Tibial artery (tissue), 4 donors: Measurements from ENCODE around the gene NRL.

Experiments
- DNase-seq, 2 donors: peaks; one replicate each; pipeline ENCODE4 v3.0.0-alpha.2; 2019
- H3K27ac ChIP-seq, 2 donors: fragments of 200-600 bp; sonication (generic) in 1 of 2; 1 replicate in 1 of 2; 2 replicates in 1 of 2; pipeline ENCODE4 v1.5.1; 2018 to 2019; ENCODE audit warnings: mild to moderate bottlenecking in 1 of 2
- H3K27me3 ChIP-seq, 2 donors: fragments of 200-600 bp; sonication (generic) in 1 of 2; one replicate each; pipeline versions ENCODE4 v1.5.1 to v1.6.0; 2016 to 2019
- H3K36me3 ChIP-seq, 3 donors: fragments of 200-600 bp; sonication (generic) in 2 of 3; one replicate each; pipeline ENCODE4 v1.5.1; 2016 to 2019; ENCODE audit warnings: mild to moderate bottlenecking in 2 of 3
- H3K4me1 ChIP-seq, 4 donors: fragments of 200-600 bp; sonication (generic) in 2 of 4; 1 replicate in 3 of 4; 2 replicates in 1 of 4; pipeline ENCODE4 v1.5.1; 2016 to 2019
- H3K4me3 ChIP-seq, 2 donors: fragments of 200-600 bp; sonication (generic) in 1 of 2; 1 replicate in 1 of 2; 2 replicates in 1 of 2; pipeline ENCODE4 v1.5.1; 2018 to 2019; ENCODE audit warnings: mild to moderate bottlenecking in 2 of 2
- H3K9me3 ChIP-seq, 3 donors: fragments of 200-600 bp; sonication (generic) in 1 of 3; one replicate each; pipeline ENCODE4 v1.5.1; 2016 to 2019
- CTCF ChIP-seq, 2 experiments: fragments of 200-600 bp in 1 of 2; fragments of 450-650 bp in 1 of 2; IDR thresholded peaks; one replicate each; pipeline ENCODE4 v1.5.1; 2017 to 2019; ENCODE audit warnings: antibody characterized with exemption in 2 of 2, mild to moderate bottlenecking in 1 of 2, moderate library complexity in 1 of 2
- intact Hi-C: fragments of 100-400 bp; cut with DNase I; formaldehyde crosslinking; loops from one replicate; pipeline ENCODE4 v1.15.0; 2023; ENCODE audit warnings: low total_unique reads

The NRL gene

DNA sequence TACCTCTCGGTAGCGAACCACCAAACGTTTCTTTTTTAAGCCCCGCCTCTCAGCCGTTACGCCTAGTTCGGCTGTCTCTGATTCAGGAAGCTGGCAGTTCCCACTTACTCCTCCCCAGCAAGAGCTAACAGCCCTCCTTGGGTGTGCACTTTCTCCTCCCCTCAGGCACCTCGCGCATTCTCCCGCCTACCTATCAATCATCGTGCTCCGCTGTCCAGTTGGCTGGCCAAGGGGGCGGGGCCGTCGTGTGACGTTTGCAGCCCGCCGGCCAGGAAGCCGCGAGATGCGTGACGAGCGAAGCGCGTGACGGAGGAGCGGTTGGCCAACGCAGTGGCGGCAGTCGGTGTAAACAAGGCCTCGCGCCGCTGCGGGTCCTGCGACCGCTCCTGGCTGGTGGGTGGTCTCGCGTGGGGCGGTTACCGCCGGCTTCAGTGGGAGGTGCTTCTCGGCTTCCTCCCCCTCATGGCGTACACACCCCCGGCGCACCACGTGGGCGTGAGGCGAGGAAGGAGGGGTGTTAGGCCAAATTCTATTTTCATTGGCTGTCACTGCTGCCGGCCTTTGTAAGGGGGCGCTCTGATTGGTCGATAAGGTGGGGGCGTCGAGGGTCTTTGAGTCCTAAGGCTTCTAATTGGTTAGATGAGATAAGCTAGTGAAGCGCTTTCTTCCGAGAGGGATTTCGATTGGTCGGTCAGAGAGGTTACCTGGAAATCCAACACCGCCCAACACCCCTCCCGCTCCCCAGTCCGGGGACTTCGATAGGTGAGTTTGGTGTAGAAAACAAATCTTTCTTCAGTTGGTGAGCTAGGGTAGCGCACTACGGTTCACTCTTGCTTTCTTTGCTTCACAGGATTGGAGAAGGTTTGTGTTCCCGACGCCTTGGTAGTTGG lies at the start of gene NRL, which contains the start of gene DCAF11:
Gene NRL, minus strand, starts transcription at position 418 of the 890 bp plus-strand sequence. CDS start 32,101 bp downstream, outside the sequence.
Gene DCAF11, plus strand, starts transcription at position 246 of the 890 bp plus-strand sequence. CDS start 818 bp downstream, outside the sequence.
- H3K36me3 ChIP-seq: peaks cover 25 to 34% (median 29%) of the 10 kb centered on the region in 3 donors
- H3K4me3 ChIP-seq: peak within 1 kb of the TSS; percentile 65 to 80
- no peaks in the 10 kb centered on the region for H3K9me3 ChIP-seq
- intact Hi-C loops: no loop called here
- peak within 1 kb of the TSS; percentile 95 to 98 for H3K27ac ChIP-seq
- peaks cover 0 to 26% (median 17%) of the 10 kb centered on the region in 4 donors for H3K4me1 ChIP-seq
- peak; percentile 99 for DNase-seq
- TF ChIP-seq CTCF (IDR thresholded peaks at IDR 0.05): peak in 1 of 2 experiments; percentile 14
- H3K27me3 ChIP-seq: no peaks in the 10 kb centered on the region

DNA sequence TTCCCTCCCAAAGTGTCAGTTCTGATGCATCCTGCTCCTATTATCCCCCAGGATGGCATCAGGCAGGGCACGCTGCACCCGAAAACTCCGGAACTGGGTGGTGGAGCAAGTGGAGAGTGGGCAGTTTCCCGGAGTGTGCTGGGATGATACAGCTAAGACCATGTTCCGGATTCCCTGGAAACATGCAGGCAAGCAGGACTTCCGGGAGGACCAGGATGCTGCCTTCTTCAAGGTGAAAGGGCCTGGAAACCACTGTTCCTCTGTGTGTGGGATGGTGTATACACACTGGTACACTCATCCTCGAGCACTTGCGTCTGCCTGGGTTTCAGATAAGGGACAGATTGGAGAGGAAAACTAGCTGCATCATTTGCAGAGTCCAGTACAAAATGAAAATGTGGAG lies 47.3 kb upstream of the NRL start:
- Histone ChIP-seq H3K9me3 (no peaks in the 10 kb centered on the region), H3K4me3 (peak overlapping the region; percentile 69 to 72), H3K27ac (peak overlapping the region; percentile 84 to 93), H3K27me3 (no peaks in the 10 kb centered on the region), H3K4me1 (peaks cover 0 to 37% (median 28%) of the 10 kb centered on the region in 4 donors), H3K36me3 (peaks cover 57 to 79% (median 60%) of the 10 kb centered on the region in 3 donors)
- no peak for DNase-seq
- TF ChIP-seq CTCF (IDR thresholded peaks at IDR 0.05): no peak
- intact Hi-C loops: no loop called here

DNA sequence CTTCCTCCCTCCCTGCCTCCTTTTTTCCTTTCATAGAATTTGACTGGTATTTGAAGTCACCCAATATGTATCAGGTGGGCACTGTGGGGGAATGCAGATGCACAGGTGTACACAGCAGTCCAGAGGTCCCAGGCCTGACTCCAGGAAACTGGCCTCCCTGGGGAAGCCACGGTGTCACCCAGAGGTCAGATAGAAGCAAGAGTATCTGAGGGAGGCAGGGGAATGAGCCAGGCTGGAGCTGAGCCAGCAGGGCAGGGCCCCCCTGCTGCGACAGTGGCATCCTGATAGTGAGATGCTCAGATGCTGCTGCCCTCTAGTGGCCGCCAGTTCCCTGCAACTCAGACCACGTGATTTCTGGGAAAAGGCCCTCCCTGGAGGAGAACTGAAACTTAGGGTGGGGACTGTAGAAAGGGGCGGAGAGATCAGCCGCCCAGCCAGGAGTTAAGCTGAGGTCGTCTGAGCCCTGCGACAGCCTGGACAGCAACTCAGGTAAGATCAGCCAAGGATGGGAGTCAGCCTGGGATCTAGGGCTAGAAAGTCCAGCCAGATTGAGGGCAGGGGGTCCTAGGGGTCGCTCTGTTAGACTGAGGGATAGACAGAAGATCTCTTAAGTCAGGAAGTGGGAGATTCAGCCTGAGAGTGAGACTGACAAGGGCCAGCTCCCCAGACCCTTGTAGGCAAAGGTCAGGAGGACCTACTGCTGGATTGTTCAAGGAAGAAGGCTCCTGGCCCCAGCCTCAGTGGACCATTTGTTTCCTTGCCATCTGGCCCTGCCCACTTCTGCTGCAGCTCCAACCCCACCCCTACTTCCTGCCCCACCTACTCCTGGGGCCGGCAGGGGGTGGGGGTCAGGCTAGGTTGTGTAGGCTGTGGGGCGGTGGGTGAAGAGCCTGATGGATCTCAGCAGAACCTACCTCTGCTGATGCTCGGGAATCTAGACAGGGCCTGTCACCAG lies 46.4 kb upstream of the NRL start, which contains the start of gene IRF9:
Gene IRF9, plus strand, starts transcription at position 416 of the 955 bp plus-strand sequence. CDS start 880 bp downstream, outside the sequence.
- intact Hi-C loops: no loop called here
- H3K9me3 ChIP-seq: no peaks in the 10 kb centered on the region
- peaks cover 59 to 79% (median 60%) of the 10 kb centered on the region in 3 donors for H3K36me3 ChIP-seq
- peak; percentile 89 to 97 for TF ChIP-seq CTCF (IDR thresholded peaks at IDR 0.05)
- DNase-seq: peak; percentile 96 to 98
- peak within 1 kb of the TSS; percentile 69 to 72 for H3K4me3 ChIP-seq
- peak within 1 kb of the TSS; percentile 84 to 93 for H3K27ac ChIP-seq
- peaks cover 0 to 37% (median 28%) of the 10 kb centered on the region in 4 donors for H3K4me1 ChIP-seq
- no peaks in the 10 kb centered on the region for H3K27me3 ChIP-seq

GRCh38 chr14:24160499-24160849 lies 45.7 kb upstream of the NRL start:
- intact Hi-C loops: no loop called here
- no peaks in the 10 kb centered on the region for H3K9me3 ChIP-seq
- TF ChIP-seq CTCF (IDR thresholded peaks at IDR 0.05): no peak
- H3K36me3 ChIP-seq: peaks cover 59 to 79% (median 60%) of the 10 kb centered on the region in 3 donors
- DNase-seq: no peak
- peak overlapping the region; percentile 84 to 93 for H3K27ac ChIP-seq
- no peak overlapping the region for H3K4me3 ChIP-seq
- peaks cover 0 to 37% (median 28%) of the 10 kb centered on the region in 4 donors for H3K4me1 ChIP-seq
- H3K27me3 ChIP-seq: no peaks in the 10 kb centered on the region
